Stimulated activated CD8-positive, alpha-beta memory T cell treated with anti-CD3 and anti-CD28 coated beads, Interleukin-4, amount 100 ng/mL, for 24 hours (primary cell): ENCODE results near the gene HS3ST2.

Experiments
- DNase-seq: peaks from one replicate; pipeline ENCODE4 v3.0.0-alpha.2; 2020; ENCODE audit warnings: low read depth

HS3ST2 gene

GRCh38 chr16:22813948-22814710 lies at the start of gene HS3ST2:
Gene HS3ST2 (plus strand): TSS chr16:22814162. CDS start chr16:22814611, 449 bp downstream.
- no peak for DNase-seq

GRCh38 chr16:22764662-22765327 lies 49.2 kb upstream of the HS3ST2 start:
- no peak for DNase-seq

- DNase-seq = no peak
Measured at GRCh38 chr16:22765479-22765878, 48.5 kb upstream of the HS3ST2 start.

- DNase-seq = no peak
Measured at GRCh38 chr16:22770866-22771265, 43.1 kb upstream of the HS3ST2 start.

- no peak for DNase-seq
Measured at GRCh38 chr16:22771551-22771950, 42.4 kb upstream of the HS3ST2 start.

GRCh38 chr16:22775220-22775922 lies 38.6 kb upstream of the HS3ST2 start:
- DNase-seq = no peak

- DNase-seq = no peak
Measured at GRCh38 chr16:22781480-22781879, 32.5 kb upstream of the HS3ST2 start.

- DNase-seq = no peak
Measured at GRCh38 chr16:22782314-22782713, 31.6 kb upstream of the HS3ST2 start.

GRCh38 chr16:22784690-22785214 lies 29.2 kb upstream of the HS3ST2 start:
- no peak for DNase-seq

- no peak for DNase-seq
Measured at GRCh38 chr16:22785552-22785951, 28.4 kb upstream of the HS3ST2 start.

GRCh38 chr16:22786284-22786683 lies 27.7 kb upstream of the HS3ST2 start:
- no peak for DNase-seq

GRCh38 chr16:22786691-22787090 lies 27.3 kb upstream of the HS3ST2 start:
- no peak for DNase-seq

- DNase-seq = no peak
Measured at GRCh38 chr16:22787466-22788192, 26.3 kb upstream of the HS3ST2 start.

- no peak for DNase-seq
Measured at GRCh38 chr16:22788193-22788530, 25.8 kb upstream of the HS3ST2 start.

GRCh38 chr16:22789281-22789945 lies 24.5 kb upstream of the HS3ST2 start:
- DNase-seq = no peak

- DNase-seq = no peak
Measured at GRCh38 chr16:22797551-22797950, 16.4 kb upstream of the HS3ST2 start.

- no peak for DNase-seq
Measured at GRCh38 chr16:22799113-22799512, 14.8 kb upstream of the HS3ST2 start.

- DNase-seq = no peak
Measured at GRCh38 chr16:22804893-22805292, 9.1 kb upstream of the HS3ST2 start.

GRCh38 chr16:22805326-22805725 lies 8.6 kb upstream of the HS3ST2 start:
- no peak for DNase-seq

- DNase-seq = no peak
Measured at GRCh38 chr16:22806811-22807210, 7.2 kb upstream of the HS3ST2 start.

GRCh38 chr16:22810226-22810625 lies 3.7 kb upstream of the HS3ST2 start:
- DNase-seq = no peak
